HG02610 (cell line): ENCODE measurements around the gene PPP1R36.
"Not testable (repeated sequence)": the region's sequence is repeated elsewhere in the genome, so short reads cannot be mapped to it uniquely, and the experiment has no call there.

ENCODE experiments used
- ATAC-seq: cut with Tn5 transposase; IDR thresholded peaks from one replicate; pipeline ENCODE4 v1.9.1; 2021; ENCODE audit warnings: mild to moderate bottlenecking, moderate library complexity; ENCODE audit not compliant: unreplicated experiment

The PPP1R36 gene

GRCh38 chr14:64610049-64610746 is 60.4 kb downstream of the PPP1R36 start:
- no peak for ATAC-seq

GRCh38 chr14:64611358-64612020 is 61.7 kb downstream of the PPP1R36 start:
- ATAC-seq = no peak

- no peak for ATAC-seq
Observed at GRCh38 chr14:64612021-64612380, 62.2 kb downstream of the PPP1R36 start.

GRCh38 chr14:64612971-64613666 is 63.4 kb downstream of the PPP1R36 start:
- ATAC-seq = no peak

GRCh38 chr14:64614166-64614565 is 64.4 kb downstream of the PPP1R36 start:
- no peak for ATAC-seq

GRCh38 chr14:64614805-64615391 is 65.1 kb downstream of the PPP1R36 start:
- ATAC-seq = no peak

- ATAC-seq = not testable (repeated sequence)
Observed at GRCh38 chr14:64617872-64618408, 68.2 kb downstream of the PPP1R36 start.

GRCh38 chr14:64620910-64621309 is 71.1 kb downstream of the PPP1R36 start:
- ATAC-seq = no peak

- ATAC-seq = no peak
Observed at GRCh38 chr14:64623554-64624165, 73.9 kb downstream of the PPP1R36 start.

GRCh38 chr14:64625386-64626232 is 75.8 kb downstream of the PPP1R36 start:
- ATAC-seq = no peak

GRCh38 chr14:64628940-64629408 is 79.2 kb downstream of the PPP1R36 start:
- ATAC-seq = no peak

- ATAC-seq = no peak
Observed at GRCh38 chr14:64630778-64631177, 81.0 kb downstream of the PPP1R36 start.

GRCh38 chr14:64631222-64631621 is 81.5 kb downstream of the PPP1R36 start:
- ATAC-seq = not testable (repeated sequence)

GRCh38 chr14:64632056-64632455 is 82.3 kb downstream of the PPP1R36 start:
- ATAC-seq = no peak

GRCh38 chr14:64634558-64634957 is 84.8 kb downstream of the PPP1R36 start:
- no peak for ATAC-seq

- ATAC-seq = peak; percentile 72
Observed at GRCh38 chr14:64636208-64636979, 86.6 kb downstream of the PPP1R36 start.

- ATAC-seq = no peak
Observed at GRCh38 chr14:64636980-64637429, 87.2 kb downstream of the PPP1R36 start.

GRCh38 chr14:64637735-64638473 is 88.1 kb downstream of the PPP1R36 start:
- ATAC-seq = no peak
